HG03442 (cell line): ENCODE data around the gene CACHD1.
"Not testable (repeated sequence)": the region's sequence is repeated elsewhere in the genome, so short reads cannot be mapped to it uniquely, and the experiment has no call there.

Source experiments
- ATAC-seq: cut with Tn5 transposase; IDR thresholded peaks from one replicate; pipeline ENCODE4 v1.9.1; 2021; ENCODE audit warnings: mild to moderate bottlenecking, moderate library complexity; ENCODE audit not compliant: unreplicated experiment

CACHD1 gene

GRCh38 chr1:64687725-64688327, 217.9 kb downstream of the CACHD1 start:
- ATAC-seq, result no peak

GRCh38 chr1:64691626-64692025, 221.7 kb downstream of the CACHD1 start:
- ATAC-seq, result no peak

GRCh38 chr1:64692911-64693310, 223.0 kb downstream of the CACHD1 start:
- no peak for ATAC-seq

- no peak for ATAC-seq
Measured at GRCh38 chr1:64693406-64693805, 223.5 kb downstream of the CACHD1 start.

GRCh38 chr1:64696879-64697278, 226.9 kb downstream of the CACHD1 start:
- ATAC-seq, result no peak

- no peak for ATAC-seq
Measured at GRCh38 chr1:64699327-64699726, 229.4 kb downstream of the CACHD1 start.

GRCh38 chr1:64701071-64701470, 231.1 kb downstream of the CACHD1 start:
- no peak for ATAC-seq

GRCh38 chr1:64701886-64702285, 232.0 kb downstream of the CACHD1 start:
- ATAC-seq, result no peak

GRCh38 chr1:64702670-64703069, 232.7 kb downstream of the CACHD1 start:
- not testable (repeated sequence) for ATAC-seq

- no peak for ATAC-seq
Measured at GRCh38 chr1:64703600-64703999, 233.7 kb downstream of the CACHD1 start.

- ATAC-seq, result no peak
Measured at GRCh38 chr1:64705591-64705990, 235.7 kb downstream of the CACHD1 start.

GRCh38 chr1:64711266-64711665, 241.3 kb downstream of the CACHD1 start:
- no peak for ATAC-seq

- no peak for ATAC-seq
Measured at GRCh38 chr1:64712049-64712448, 242.1 kb downstream of the CACHD1 start.

GRCh38 chr1:64715186-64715585, 245.3 kb downstream of the CACHD1 start:
- ATAC-seq, result no peak

GRCh38 chr1:64721135-64721534, 251.2 kb downstream of the CACHD1 start:
- ATAC-seq, result no peak

GRCh38 chr1:64721576-64722145, 251.7 kb downstream of the CACHD1 start:
- no peak for ATAC-seq

- no peak for ATAC-seq
Measured at GRCh38 chr1:64727861-64728260, 257.9 kb downstream of the CACHD1 start.

- ATAC-seq, result no peak
Measured at GRCh38 chr1:64733581-64734286, 263.8 kb downstream of the CACHD1 start.

GRCh38 chr1:64734287-64734652, 264.3 kb downstream of the CACHD1 start:
- no peak for ATAC-seq

- ATAC-seq, result not testable (repeated sequence)
Measured at GRCh38 chr1:64740687-64741086, 270.8 kb downstream of the CACHD1 start.
